Caco-2 (cell line): ENCODE data around the gene FARS2. TPM values are rescaled to one million over a fixed set of nuclear protein-coding genes. Genes with fewer than 3 reads are reported as not detected.

Experiments
- BruUV-seq: library from RNA; stranded (reverse); fragments of 400-500 nt; replicated peaks from 2 replicates; lab custom pipeline; 2021; lab: Mats Ljungman, UMichigan
- CTCF ChIA-PET: fragments of 300-600 bp; sonication (Branson Sonifier 250); formaldehyde crosslinking; loops from one replicate; lab custom pipeline; 2022; ENCODE audit warnings: antibody characterized with exemption; lab: Charles Lee
- POLR2A ChIA-PET: fragments of 300-600 bp; sonication (Branson Sonifier 250); formaldehyde crosslinking; loops from one replicate; lab custom pipeline; 2022; ENCODE audit warnings: antibody characterized with exemption; lab: Charles Lee
- DNase-seq, 2 experiments: peaks; one replicate each; pipeline versions ENCODE4 v3.0.0 to v3.0.0-alpha.2; 2020 to 2022
- H3K27me3 ChIP-seq: replicated peaks from 2 replicates; pipeline ENCODE4 v1.6.0; 2011; ENCODE audit warnings: low read length; ENCODE audit not compliant: control insufficient read depth, insufficient read depth
- H3K36me3 ChIP-seq: 2 replicates; pipeline ENCODE4 v1.5.1; 2011; ENCODE audit warnings: low read length; ENCODE audit not compliant: control insufficient read depth, insufficient read depth
- H3K4me1 ChIP-seq: fragments of 250-450 bp; sonication (Bioruptor Pico); 2 replicates; pipeline ENCODE4 v1.5.1; 2020; ENCODE audit warnings: mild to moderate bottlenecking
- H3K4me3 ChIP-seq: 2 replicates; pipeline ENCODE4 v1.5.1; 2011; ENCODE audit warnings: low read depth, mild to moderate bottlenecking, control low read depth, low read length
- H3K9me3 ChIP-seq: fragments of 250-450 bp; sonication (Bioruptor Pico); 2 replicates; pipeline ENCODE4 v1.5.1; 2020; ENCODE audit warnings: mild to moderate bottlenecking, moderate library complexity
- H3K27ac Mint-ChIP-seq: one replicate; pipeline ENCODE4 v1.8.0; 2022; ENCODE audit warnings: mixed read lengths; ENCODE audit not compliant: unreplicated experiment
- H3K27me3 Mint-ChIP-seq: one replicate; pipeline ENCODE4 v1.8.0; 2022; ENCODE audit warnings: mixed read lengths; ENCODE audit not compliant: insufficient read depth, unreplicated experiment
- H3K36me3 Mint-ChIP-seq: one replicate; pipeline ENCODE4 v1.8.0; 2022; ENCODE audit warnings: mild to moderate bottlenecking, mixed read lengths; ENCODE audit not compliant: insufficient read depth, unreplicated experiment
- H3K4me1 Mint-ChIP-seq: one replicate; pipeline ENCODE4 v1.8.0; 2022; ENCODE audit warnings: low read depth, mixed read lengths; ENCODE audit not compliant: unreplicated experiment
- H3K4me3 Mint-ChIP-seq: one replicate; pipeline ENCODE4 v1.8.0; 2022; ENCODE audit warnings: mild to moderate bottlenecking, moderate library complexity, mixed read lengths; ENCODE audit not compliant: unreplicated experiment
- H3K9me3 Mint-ChIP-seq: one replicate; pipeline ENCODE4 v1.8.0; 2022; ENCODE audit warnings: mixed read lengths; ENCODE audit not compliant: unreplicated experiment
- CTCF ChIP-seq, 2 experiments: fragments of 200-600 bp in 1 of 2; IDR thresholded peaks; 1 replicate in 1 of 2; 2 replicates in 1 of 2; pipeline versions ENCODE4 v1.5.1 to v1.8.0; 2011 to 2022; ENCODE audit warnings: antibody characterized with exemption in 1 of 2, control low read depth in 1 of 2, inconsistent platforms in 1 of 2, low read depth in 1 of 2, low read length in 1 of 2, mild to moderate bottlenecking in 1 of 2, moderate library complexity in 1 of 2; ENCODE audit not compliant: insufficient read depth in 1 of 2, severe bottlenecking in 1 of 2, unreplicated experiment in 1 of 2
- intact Hi-C: fragments of 100-400 bp; cut with micrococcal nuclease; formaldehyde crosslinking; loops from one replicate; pipeline ENCODE4 v1.10.0; 2022; ENCODE audit not compliant: unreplicated experiment
- total RNA-seq: library from RNA; stranded (reverse); gene quantifications from 2 replicates; pipeline ENCODE4 v1.2.3, GENCODE V29; 2022

Gene FARS2
- total RNA-seq, 1 experiment from 2014 or later, result 15.4 TPM

GRCh38 chr6:5294392-5295211 is 33.3 kb downstream of the FARS2 start:
- DNase-seq, result no peak
- BruUV-seq, result no TSS peak
- POLR2A ChIA-PET, result no interaction called here
- Mint-ChIP-seq H3K4me3 (no peak overlapping the region), H3K4me1 (no peaks in the 10 kb centered on the region), H3K27me3 (no peaks in the 10 kb centered on the region), H3K27ac (no peak overlapping the region), H3K36me3 (no peaks in the 10 kb centered on the region), H3K9me3 (no peaks in the 10 kb centered on the region)
- intact Hi-C loops, result no loop called here
- CTCF ChIA-PET, result no interaction called here
- TF ChIP-seq CTCF (IDR thresholded peaks at IDR 0.05; ENCODE audit: insufficient read depth in 1 of 2, low read depth in 1 of 2, low read length in 1 of 2, severe bottlenecking in 1 of 2, unreplicated experiment in 1 of 2), result no peak
- no peaks in the 10 kb centered on the region for H3K36me3 ChIP-seq
- H3K27me3 ChIP-seq, result no peaks in the 10 kb centered on the region
- H3K4me3 ChIP-seq, result no peak overlapping the region
- no peaks in the 10 kb centered on the region for H3K9me3 ChIP-seq
- H3K4me1 ChIP-seq, result no peaks in the 10 kb centered on the region

GRCh38 chr6:5295623-5296022 is 34.3 kb downstream of the FARS2 start:
- Mint-ChIP-seq H3K4me3 (no peak overlapping the region), H3K4me1 (no peaks in the 10 kb centered on the region), H3K27ac (no peak overlapping the region), H3K36me3 (no peaks in the 10 kb centered on the region), H3K9me3 (no peaks in the 10 kb centered on the region), H3K27me3 (no peaks in the 10 kb centered on the region)
- Histone ChIP-seq H3K4me1 (no peaks in the 10 kb centered on the region), H3K36me3 (no peaks in the 10 kb centered on the region), H3K9me3 (no peaks in the 10 kb centered on the region), H3K4me3 (no peak overlapping the region), H3K27me3 (no peaks in the 10 kb centered on the region)
- BruUV-seq, result no TSS peak
- TF ChIP-seq CTCF (IDR thresholded peaks at IDR 0.05; ENCODE audit: insufficient read depth in 1 of 2, low read depth in 1 of 2, low read length in 1 of 2, severe bottlenecking in 1 of 2, unreplicated experiment in 1 of 2), result no peak
- no peak for DNase-seq
- ChIA-PET CTCF (no interaction called here), POLR2A (no interaction called here)
- intact Hi-C loops, result no loop called here

- no TSS peak for BruUV-seq
Observed at GRCh38 chr6:5300206-5300764, 39.0 kb downstream of the FARS2 start.

More at GRCh38 chr6:5300206-5300764, 39.0 kb downstream of the FARS2 start:
- H3K27me3 Mint-ChIP-seq, result no peaks in the 10 kb centered on the region
- no peak overlapping the region for H3K4me3 Mint-ChIP-seq
- H3K36me3 Mint-ChIP-seq, result no peaks in the 10 kb centered on the region
- H3K27ac Mint-ChIP-seq, result no peak overlapping the region
- no peaks in the 10 kb centered on the region for H3K27me3 ChIP-seq
- H3K4me3 ChIP-seq, result no peak overlapping the region
- no peaks in the 10 kb centered on the region for H3K36me3 ChIP-seq
- H3K9me3 Mint-ChIP-seq, result no peaks in the 10 kb centered on the region
- intact Hi-C loops, result no loop called here
- no peak for DNase-seq
- no peaks in the 10 kb centered on the region for H3K9me3 ChIP-seq
- POLR2A ChIA-PET, result no interaction called here
- CTCF ChIA-PET, result no interaction called here
- peaks cover 7% of the 10 kb centered on the region for H3K4me1 Mint-ChIP-seq
- no peak for TF ChIP-seq CTCF (IDR thresholded peaks at IDR 0.05; ENCODE audit: insufficient read depth in 1 of 2, low read depth in 1 of 2, low read length in 1 of 2, severe bottlenecking in 1 of 2, unreplicated experiment in 1 of 2)
- peaks cover 2% of the 10 kb centered on the region; the same call in 1 of the 2 replicates for H3K4me1 ChIP-seq
